Body of pancreas (tissue), 4 donors: ENCODE results near the gene ABCC10. TPM values are rescaled to one million over a fixed set of nuclear protein-coding genes. Genes with fewer than 3 reads are reported as not detected.

ENCODE experiments used
- ATAC-seq: fragments of 150-250 bp; one replicate; pipeline ENCODE4 v1.9.1; 2016
- DNase-seq, 4 donors: peaks; one replicate each; pipeline ENCODE4 v3.0.0-alpha.2; 2019
- H3K27ac ChIP-seq, 4 donors: fragments of 200-600 bp; sonication (generic); 1 replicate in 3 of 4; 2 replicates in 1 of 4; pipeline versions ENCODE4 v1.5.1 to v1.6.1; 2016 to 2019; ENCODE audit warnings: mild to moderate bottlenecking in 1 of 4, mixed read lengths in 1 of 4, moderate library complexity in 1 of 4
- H3K27me3 ChIP-seq, 2 donors: fragments of 200-600 bp; sonication (generic); one replicate each; pipeline ENCODE4 v1.6.0; 2016; ENCODE audit warnings: mild to moderate bottlenecking in 1 of 2
- H3K36me3 ChIP-seq, 2 donors: fragments of 200-600 bp; sonication (generic); replicated peaks in 1 of 2; 2 replicates each; pipeline ENCODE4 v1.5.1; 2016; ENCODE audit warnings: low read depth in 2 of 2; ENCODE audit not compliant: insufficient read depth in 1 of 2
- H3K4me1 ChIP-seq: fragments of 200-600 bp; sonication (generic); one replicate; pipeline ENCODE4 v1.6.0; 2016
- H3K4me3 ChIP-seq, 2 donors: fragments of 200-600 bp; sonication (generic); 1 replicate in 1 of 2; 2 replicates in 1 of 2; pipeline ENCODE4 v1.5.1; 2016 to 2019
- H3K9me3 ChIP-seq, 3 donors: fragments of 200-600 bp; sonication (generic); 1 replicate in 2 of 3; 2 replicates in 1 of 3; pipeline ENCODE4 v1.5.1; 2016
- CTCF ChIP-seq, 7 experiments: fragments of 450-650 bp in 4 of 7; fragments of 200-600 bp in 3 of 7; sonication (generic) in 3 of 7; IDR thresholded peaks; one replicate each; pipeline ENCODE4 v1.5.1; 2016 to 2019; ENCODE audit warnings: antibody characterized with exemption in 7 of 7
- POLR2A ChIP-seq, 3 donors: fragments of 450-650 bp; IDR thresholded peaks; one replicate each; pipeline ENCODE4 v1.6.1; 2016; ENCODE audit warnings: antibody characterized with exemption in 3 of 3, mild to moderate bottlenecking in 2 of 3
- WGBS, 2 donors: methylation state at CpG; one replicate each; pipeline ENCODE4 v1.1.5; 2017; 5-methylcytosine and 5-hydroxymethylcytosine counted together
- intact Hi-C: fragments of 100-400 bp; cut with DNase I; formaldehyde crosslinking; loops from one replicate; pipeline ENCODE4 v1.15.1; 2023
- total RNA-seq, 2 donors: library from RNA; depleted of rRNA; stranded (reverse); fragments of >200 nt; gene quantifications; one replicate each; pipeline ENCODE4 v1.1.0, GENCODE V29; 2016

ABCC10 gene
- total RNA-seq, 2 donors from 2014 or later = 17.1 to 44.5 TPM

GRCh38 chr6:43477235-43478007 lies 50.1 kb downstream of the ABCC10 start, which contains the start of gene TJAP1:
TJAP1 (plus strand) TSS chr6:43477570; CDS start chr6:43499002, 21,432 bp downstream.
- peak within 1 kb of the TSS; percentile 53 to 80 for H3K4me3 ChIP-seq
- DNase-seq = peak; percentile 93 to 95 (median 94)
- peaks cover 45% of the 10 kb centered on the region for H3K4me1 ChIP-seq
- intact Hi-C loops = no loop called here
- 0 to 1% methylated on average over 33 to 34 of the region's 34 CpGs for WGBS, 2 donors
- peak; percentile 100 for ATAC-seq
- H3K27ac ChIP-seq = peak within 1 kb of the TSS; percentile 40 to 83 (median 76)
- H3K27me3 ChIP-seq = no peaks in the 10 kb centered on the region
- TF ChIP-seq CTCF (IDR thresholded peaks at IDR 0.05) (no peak), POLR2A (IDR thresholded peaks at IDR 0.05) (peak; percentile 67 to 92 (median 91))
- no peaks in the 10 kb centered on the region for H3K9me3 ChIP-seq
- no peaks in the 10 kb centered on the region for H3K36me3 ChIP-seq

- Histone ChIP-seq H3K27ac (peak overlapping the region in 3 of 4 donors; percentile 75 to 83 (median 76)), H3K9me3 (no peaks in the 10 kb centered on the region), H3K27me3 (no peaks in the 10 kb centered on the region), H3K4me1 (peaks cover 45% of the 10 kb centered on the region), H3K4me3 (peak overlapping the region; percentile 53 to 80), H3K36me3 (no peaks in the 10 kb centered on the region)
- no peak for DNase-seq
- 5 to 10% methylated on average over 3 of the region's 3 CpGs for WGBS, 2 donors
- ATAC-seq = no peak
- intact Hi-C loops = no loop called here
- TF ChIP-seq CTCF (IDR thresholded peaks at IDR 0.05) (no peak), POLR2A (IDR thresholded peaks at IDR 0.05) (no peak)
These were observed 50.6 kb downstream of the ABCC10 start for GRCh38 chr6:43478008-43478372.

- WGBS, 2 donors = 51% methylated on average over 2 of the region's 2 CpGs
- intact Hi-C loops = no loop called here
- ATAC-seq = no peak
These were observed 53.7 kb downstream of the ABCC10 start for GRCh38 chr6:43481075-43481474.

GRCh38 chr6:43481591-43482236 lies 54.4 kb downstream of the ABCC10 start:
- Histone ChIP-seq H3K27me3 (no peaks in the 10 kb centered on the region), H3K4me3 (no peak overlapping the region), H3K9me3 (no peaks in the 10 kb centered on the region), H3K36me3 (no peaks in the 10 kb centered on the region), H3K4me1 (peaks cover 45% of the 10 kb centered on the region), H3K27ac (no peak overlapping the region)
- WGBS, 2 donors = 43 to 49% methylated on average over 11 of the region's 11 CpGs
- intact Hi-C loops = no loop called here
- no peak for TF ChIP-seq POLR2A (IDR thresholded peaks at IDR 0.05)
- no peak for TF ChIP-seq CTCF (IDR thresholded peaks at IDR 0.05)
- no peak for ATAC-seq
- peak in 3 of 4 donors; percentile 38 to 61 (median 58) for DNase-seq

More at GRCh38 chr6:43481075-43481474, 53.7 kb downstream of the ABCC10 start:
- Histone ChIP-seq H3K4me1 (peaks cover 45% of the 10 kb centered on the region), H3K27me3 (no peaks in the 10 kb centered on the region), H3K9me3 (no peaks in the 10 kb centered on the region), H3K4me3 (no peak overlapping the region), H3K36me3 (no peaks in the 10 kb centered on the region), H3K27ac (no peak overlapping the region)
- DNase-seq = no peak
- TF ChIP-seq CTCF (IDR thresholded peaks at IDR 0.05) (no peak), POLR2A (IDR thresholded peaks at IDR 0.05) (no peak)
